OCI-LY7 (cell line): ENCODE data around the gene WRAP73. TPM values are rescaled to one million over a fixed set of nuclear protein-coding genes. Genes with fewer than 3 reads are reported as not detected.
A peak's percentile ranks its signal among the peaks of the same experiment; 100 is the strongest.

Experiments
- BruUV-seq: library from RNA; stranded (reverse); fragments of 400-500 nt; replicated peaks from 2 replicates; lab custom pipeline; 2021; lab: Mats Ljungman, UMichigan
- CTCF ChIA-PET: fragments of 300-600 bp; sonication (Branson Sonifier 250); formaldehyde crosslinking; loops from one replicate; lab custom pipeline; 2022; ENCODE audit warnings: antibody characterized with exemption; ENCODE audit not compliant: unreplicated experiment; lab: Charles Lee
- POLR2A ChIA-PET: fragments of 300-600 bp; sonication (Branson Sonifier 250); formaldehyde crosslinking; loops from one replicate; lab custom pipeline; 2022; ENCODE audit warnings: antibody characterized with exemption; lab: Charles Lee
- DNase-seq: peaks from one replicate; pipeline ENCODE4 v3.0.0-alpha.2; 2015; ENCODE audit warnings: low spot score
- H2AFZ ChIP-seq: fragments of 200-600 bp; sonication (generic), shearing (Covaris generic); 2 replicates; pipeline ENCODE4 v1.6.1; 2014; ENCODE audit warnings: mild to moderate bottlenecking, antibody characterized with exemption, low read length, moderate library complexity
- H3K27ac ChIP-seq: fragments of 200-600 bp; sonication (generic); 2 replicates; pipeline ENCODE4 v1.5.1; 2014; ENCODE audit warnings: mixed run types, low read depth, mild to moderate bottlenecking, moderate library complexity, low read length, inconsistent platforms; ENCODE audit not compliant: poor library complexity, severe bottlenecking
- H3K36me3 ChIP-seq: fragments of 200-600 bp; sonication (generic); 2 replicates; pipeline ENCODE4 v1.6.1; 2014; ENCODE audit warnings: mild to moderate bottlenecking, antibody characterized with exemption, low read length, moderate library complexity, mixed read lengths; ENCODE audit not compliant: insufficient read depth
- H3K4me1 ChIP-seq: fragments of 200-600 bp; sonication (generic); 2 replicates; pipeline ENCODE4 v1.5.1; 2014; ENCODE audit warnings: mild to moderate bottlenecking, low read length; ENCODE audit not compliant: insufficient read depth, poor library complexity, severe bottlenecking
- H3K4me2 ChIP-seq: fragments of 200-600 bp; sonication (generic); 2 replicates; pipeline ENCODE4 v1.6.1; 2014; ENCODE audit warnings: mild to moderate bottlenecking, low read length
- H3K4me3 ChIP-seq: fragments of 200-600 bp; sonication (generic); 2 replicates; pipeline ENCODE4 v1.5.1; 2014; ENCODE audit warnings: mild to moderate bottlenecking, low read depth, low read length; ENCODE audit not compliant: poor library complexity, severe bottlenecking
- H3K79me2 ChIP-seq: fragments of 200-600 bp; sonication (generic); 2 replicates; pipeline ENCODE4 v1.6.1; 2016; ENCODE audit warnings: low read depth, mild to moderate bottlenecking, low read length, moderate library complexity, mixed read lengths; ENCODE audit not compliant: insufficient read depth
- H3K9me2 ChIP-seq: fragments of 200-600 bp; sonication (generic); 2 replicates; pipeline ENCODE4 v1.6.1; 2016; ENCODE audit warnings: mild to moderate bottlenecking, low read length, mixed read lengths; ENCODE audit not compliant: insufficient read depth
- H3K9me3 ChIP-seq: fragments of 200-600 bp; sonication (generic); 2 replicates; pipeline ENCODE4 v1.6.1; 2014; ENCODE audit warnings: mild to moderate bottlenecking, mixed run types, low read length, mixed read lengths
- H4K20me1 ChIP-seq: fragments of 200-600 bp; sonication (generic); 2 replicates; pipeline ENCODE4 v1.6.1; 2014; ENCODE audit warnings: mild to moderate bottlenecking, antibody characterized with exemption, low read length, moderate library complexity, mixed read lengths; ENCODE audit not compliant: insufficient read depth
- EZH2phosphoT487 ChIP-seq: fragments of 200-600 bp; sonication (generic); IDR thresholded peaks from 2 replicates; pipeline ENCODE4 v1.6.1; 2018; ENCODE audit warnings: low read depth, borderline replicate concordance, mild to moderate bottlenecking, mixed run types, antibody characterized with exemption, low read length, moderate library complexity, mixed read lengths
- intact Hi-C: fragments of 100-400 bp; cut with micrococcal nuclease; formaldehyde crosslinking; loops from one replicate; pipeline ENCODE4 v1.10.0; 2022; ENCODE audit not compliant: unreplicated experiment
- total RNA-seq, 2 experiments: library from RNA; depleted of rRNA in 1 of 2; stranded (reverse); fragments of >200 nt in 1 of 2; shearing (Covaris generic) in 1 of 2; gene quantifications; 2 replicates each; pipeline ENCODE4 v1.2.3, GENCODE V29; 2014 to 2022
- TF ChIP-seq, protein P1 (sequence below): fragments of 200-600 bp; sonication (generic); conservative IDR thresholded peaks from 2 replicates; pipeline ENCODE4 v1.5.1; 2014; ENCODE audit warnings: mild to moderate bottlenecking, antibody characterized with exemption, low read length, moderate library complexity, mixed read lengths

Gene WRAP73
- total RNA-seq, 2 experiments from 2014 or later: 34.7 to 40.0 TPM

GRCh38 chr1:3651026-3651929 lies 1.4 kb upstream of the WRAP73 start:
- Histone ChIP-seq H3K9me3 (no peaks in the 10 kb centered on the region), H3K4me2 (no peak overlapping the region), H3K79me2 (no peaks in the 10 kb centered on the region), H2AFZ (no peak overlapping the region), H3K36me3 (peaks cover 12% of the 10 kb centered on the region; the same call in 1 of the 2 replicates), H4K20me1 (no peaks in the 10 kb centered on the region), H3K4me1 (peaks cover 21% of the 10 kb centered on the region), H3K4me3 (no peak overlapping the region), H3K27ac (no peak overlapping the region), H3K9me2 (no peaks in the 10 kb centered on the region)
- CTCF ChIA-PET: no interaction called here
- no peak for DNase-seq
- intact Hi-C loops: no loop called here
- POLR2A ChIA-PET: no interaction called here
- BruUV-seq: no TSS peak
- TF ChIP-seq EZH2phosphoT487: no peak
- TF ChIP-seq, protein P1, sequence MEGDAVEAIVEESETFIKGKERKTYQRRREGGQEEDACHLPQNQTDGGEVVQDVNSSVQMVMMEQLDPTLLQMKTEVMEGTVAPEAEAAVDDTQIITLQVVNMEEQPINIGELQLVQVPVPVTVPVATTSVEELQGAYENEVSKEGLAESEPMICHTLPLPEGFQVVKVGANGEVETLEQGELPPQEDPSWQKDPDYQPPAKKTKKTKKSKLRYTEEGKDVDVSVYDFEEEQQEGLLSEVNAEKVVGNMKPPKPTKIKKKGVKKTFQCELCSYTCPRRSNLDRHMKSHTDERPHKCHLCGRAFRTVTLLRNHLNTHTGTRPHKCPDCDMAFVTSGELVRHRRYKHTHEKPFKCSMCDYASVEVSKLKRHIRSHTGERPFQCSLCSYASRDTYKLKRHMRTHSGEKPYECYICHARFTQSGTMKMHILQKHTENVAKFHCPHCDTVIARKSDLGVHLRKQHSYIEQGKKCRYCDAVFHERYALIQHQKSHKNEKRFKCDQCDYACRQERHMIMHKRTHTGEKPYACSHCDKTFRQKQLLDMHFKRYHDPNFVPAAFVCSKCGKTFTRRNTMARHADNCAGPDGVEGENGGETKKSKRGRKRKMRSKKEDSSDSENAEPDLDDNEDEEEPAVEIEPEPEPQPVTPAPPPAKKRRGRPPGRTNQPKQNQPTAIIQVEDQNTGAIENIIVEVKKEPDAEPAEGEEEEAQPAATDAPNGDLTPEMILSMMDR: no peak

- no peak overlapping the region; the same call in 1 of the 2 replicates for H2AFZ ChIP-seq
- POLR2A ChIA-PET: no interaction called here
- no peak for DNase-seq
Measured at GRCh38 chr1:3650248-3651025, 534 bp upstream of the WRAP73 start.

More at GRCh38 chr1:3650248-3651025, 534 bp upstream of the WRAP73 start:
- Histone ChIP-seq H3K79me2 (no peaks in the 10 kb centered on the region), H3K4me2 (peak overlapping the region; percentile 31; the same call in 1 of the 2 replicates), H3K36me3 (peaks cover 21% of the 10 kb centered on the region; the same call in 1 of the 2 replicates), H3K4me1 (peaks cover 12% of the 10 kb centered on the region), H3K9me3 (no peaks in the 10 kb centered on the region), H3K9me2 (no peaks in the 10 kb centered on the region), H4K20me1 (no peaks in the 10 kb centered on the region), H3K27ac (no peak overlapping the region), H3K4me3 (peak overlapping the region; percentile 91)
- BruUV-seq: no TSS peak
- CTCF ChIA-PET: interaction anchor here (0.6 kb wide), 1 partner anchor 318 kb away, joined by 3 read pairs; no protein-coding TSS in a partner anchor
- intact Hi-C loops: no loop called here
- TF ChIP-seq EZH2phosphoT487: no peak
- TF ChIP-seq, protein P1: no peak
